ENCODE measurements around the gene AHSG.

AHSG gene

DNA sequence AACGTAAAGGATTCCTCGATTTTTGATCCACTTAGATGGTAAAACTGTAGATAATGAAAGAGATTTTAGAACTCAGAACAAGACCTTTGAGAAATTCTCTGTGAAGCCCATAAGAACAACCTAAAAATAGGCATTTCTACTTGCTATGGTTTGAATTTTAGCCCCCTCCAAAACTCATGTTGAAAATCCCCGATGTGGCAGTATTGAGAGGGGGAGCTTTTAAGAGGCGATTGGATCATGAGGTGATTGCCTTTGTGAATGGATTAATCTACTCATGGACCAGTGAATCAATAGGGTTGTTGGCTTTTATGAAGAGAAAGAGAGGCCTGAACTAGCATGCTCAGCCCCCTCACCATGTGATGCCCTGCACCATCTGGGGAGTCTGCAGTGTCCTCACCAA lies 20.2 kb upstream of the AHSG start:
- FAIRE-seq (no peak), DNase-seq (ENCODE audit: low spot score) (no peak)

DNA sequence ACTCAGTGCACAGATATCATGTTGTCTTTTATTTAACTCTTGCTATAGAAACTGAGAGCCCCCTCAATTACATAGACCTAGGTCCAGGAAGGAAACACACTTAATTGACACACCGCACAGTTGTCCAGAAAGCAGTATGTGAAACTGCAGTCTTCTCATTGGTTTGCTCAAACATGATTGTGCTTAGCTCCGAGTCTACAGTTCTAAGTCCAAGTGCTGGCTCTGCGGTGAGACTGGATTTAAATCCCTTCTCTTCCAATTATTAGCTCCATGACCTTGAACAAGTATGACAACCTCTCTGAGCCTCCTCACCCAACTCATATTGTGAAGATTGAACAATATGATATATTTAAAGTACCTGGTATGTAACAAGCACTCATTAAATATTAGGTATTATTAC lies 19.0 kb upstream of the AHSG start:
- DNase-seq (ENCODE audit: low spot score) (no peak), FAIRE-seq (no peak)

GRCh38 chr3:186594591-186595113 lies 18.2 kb upstream of the AHSG start:
- no peak for DNase-seq (ENCODE audit: low spot score)

GRCh38 chr3:186596568-186597287 lies 16.1 kb upstream of the AHSG start:
- DNase-seq (ENCODE audit: low spot score) (no peak), FAIRE-seq (no peak)

More at GRCh38 chr3:186594591-186595113, 18.2 kb upstream of the AHSG start:
- no peak for FAIRE-seq

GRCh38 chr3:186598108-186598784 lies 14.6 kb upstream of the AHSG start:
- DNase-seq (ENCODE audit: low spot score) (peak; percentile 91), FAIRE-seq (peak; percentile 82)

DNA sequence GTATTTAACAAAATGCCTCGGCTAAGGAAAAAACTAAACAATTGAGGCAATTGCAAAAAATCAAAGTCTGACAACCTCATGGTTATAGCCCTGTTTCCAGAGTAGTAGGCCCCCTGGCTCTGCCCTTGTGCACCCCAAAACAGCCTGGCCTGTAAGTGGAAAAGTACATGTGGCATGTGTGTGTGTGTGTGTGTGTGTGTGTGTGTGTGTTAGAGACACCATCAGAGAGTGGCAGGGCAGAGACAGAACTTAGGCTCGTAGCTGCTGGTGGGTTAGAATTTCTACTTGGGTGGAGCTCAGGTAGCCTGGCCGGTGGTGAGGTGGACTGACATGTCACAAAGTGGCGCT lies 14.1 kb upstream of the AHSG start:
- DNase-seq (ENCODE audit: low spot score) (no peak), FAIRE-seq (no peak)

DNA sequence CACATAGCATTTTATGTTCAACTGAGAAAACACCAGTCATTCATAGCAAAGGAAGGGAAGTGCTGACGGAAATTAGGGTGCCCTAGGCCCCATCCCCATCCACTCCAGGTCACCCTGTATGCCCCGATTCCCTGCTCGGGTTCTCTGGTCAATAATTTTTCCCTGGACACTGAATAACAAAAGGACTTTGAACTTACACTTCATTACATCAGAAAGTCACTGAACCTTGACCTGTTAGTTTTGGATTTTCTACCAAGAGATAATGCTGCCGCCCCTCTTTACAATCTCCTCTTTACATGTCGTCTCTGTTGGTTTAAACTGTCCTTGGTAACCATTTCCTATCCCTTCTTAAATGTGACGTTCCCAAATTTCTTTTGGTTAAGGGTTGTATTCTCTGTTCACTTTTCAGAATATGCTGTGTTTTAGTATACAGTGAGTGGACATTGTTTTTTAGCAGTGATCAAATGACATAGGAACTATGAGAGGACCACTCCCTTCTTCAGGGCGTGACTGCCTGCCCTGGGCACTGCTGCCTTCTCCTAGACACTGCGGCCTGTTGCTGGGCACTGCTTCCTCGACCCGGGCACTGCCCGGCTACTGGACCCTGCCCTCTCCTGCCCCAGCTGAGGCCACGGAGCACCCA lies 13.6 kb upstream of the AHSG start:
- FAIRE-seq (no peak), DNase-seq (ENCODE audit: low spot score) (peak; percentile 17)

DNA sequence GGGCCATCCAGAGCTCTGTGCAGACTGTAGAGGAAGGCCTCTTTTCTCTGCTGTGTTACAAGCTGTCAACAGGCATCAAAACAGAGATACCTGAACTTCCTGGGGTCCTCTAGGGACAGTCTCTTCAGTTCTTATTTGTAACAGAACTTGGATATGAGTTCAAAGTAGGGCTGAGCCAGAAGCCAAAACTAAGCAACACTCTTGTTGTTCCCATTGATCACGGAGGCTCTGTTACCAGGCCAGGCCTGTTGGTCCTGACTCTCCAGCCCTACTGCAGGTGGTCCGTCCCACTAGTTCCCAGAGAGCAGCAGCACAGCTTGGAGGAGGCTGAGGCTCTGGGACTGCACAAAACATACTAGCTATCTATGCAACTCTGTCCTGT lies 13.1 kb upstream of the AHSG start:
- no peak for DNase-seq (ENCODE audit: low spot score)
- no peak for FAIRE-seq

DNA sequence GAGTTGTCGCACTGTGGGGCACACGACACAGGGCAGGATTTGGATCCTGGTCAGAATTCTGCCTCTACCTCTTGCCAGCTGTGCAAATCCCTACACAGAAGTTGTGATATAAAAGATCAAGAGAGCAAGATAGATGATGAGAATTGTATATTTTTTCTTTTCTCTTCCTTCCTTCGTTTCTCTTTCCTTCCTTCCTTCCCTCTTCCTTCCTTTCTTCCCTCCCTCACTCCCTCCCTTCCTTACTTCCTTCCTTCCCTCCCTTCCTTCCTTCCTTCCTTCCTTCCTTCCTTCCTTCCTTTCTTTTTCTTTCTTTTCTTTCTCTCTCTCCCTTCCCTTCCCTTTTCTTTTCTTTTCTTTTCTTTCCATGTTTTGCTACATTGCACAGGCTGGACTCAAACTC lies 12.0 kb upstream of the AHSG start:
- DNase-seq (ENCODE audit: low spot score): no peak
- FAIRE-seq: no peak

GRCh38 chr3:186603159-186603558 lies 9.7 kb upstream of the AHSG start:
- FAIRE-seq (no peak), DNase-seq (ENCODE audit: low spot score) (no peak)

- FAIRE-seq: no peak
- DNase-seq (ENCODE audit: low spot score): no peak
Observed at GRCh38 chr3:186605078-186605477, 7.8 kb upstream of the AHSG start.

- DNase-seq (ENCODE audit: low spot score) (no peak), FAIRE-seq (no peak)
Observed at GRCh38 chr3:186605561-186606545, 7.0 kb upstream of the AHSG start.

DNA sequence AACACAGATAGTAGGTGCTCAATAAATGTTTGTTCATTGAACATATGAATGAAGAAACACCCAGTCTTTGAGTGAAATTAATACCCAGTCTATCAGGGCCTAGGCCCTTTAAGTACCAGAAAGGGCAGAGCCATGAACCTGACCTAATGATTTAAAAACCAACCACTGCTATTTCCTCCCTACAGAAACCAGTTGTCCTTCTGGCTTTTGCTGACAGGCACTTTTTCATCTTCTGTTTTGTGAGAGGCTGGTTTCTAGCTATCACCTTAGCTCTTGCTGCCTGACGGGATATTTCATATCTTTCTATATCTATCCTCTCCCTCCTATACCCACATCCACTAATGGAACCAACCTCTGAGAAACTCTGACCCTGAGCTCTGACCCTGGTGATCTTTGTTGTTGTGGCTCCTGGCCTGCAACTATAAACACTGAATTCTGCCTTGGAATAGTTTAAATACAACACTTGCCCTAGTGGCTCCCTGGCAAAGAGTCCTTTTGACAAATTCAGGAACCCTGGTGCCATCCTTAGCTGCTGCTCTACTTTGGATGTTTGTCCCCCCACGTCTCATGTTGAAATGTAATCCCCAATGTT lies 4.1 kb upstream of the AHSG start:
- no peak for DNase-seq (ENCODE audit: low spot score)
- no peak for FAIRE-seq

DNA sequence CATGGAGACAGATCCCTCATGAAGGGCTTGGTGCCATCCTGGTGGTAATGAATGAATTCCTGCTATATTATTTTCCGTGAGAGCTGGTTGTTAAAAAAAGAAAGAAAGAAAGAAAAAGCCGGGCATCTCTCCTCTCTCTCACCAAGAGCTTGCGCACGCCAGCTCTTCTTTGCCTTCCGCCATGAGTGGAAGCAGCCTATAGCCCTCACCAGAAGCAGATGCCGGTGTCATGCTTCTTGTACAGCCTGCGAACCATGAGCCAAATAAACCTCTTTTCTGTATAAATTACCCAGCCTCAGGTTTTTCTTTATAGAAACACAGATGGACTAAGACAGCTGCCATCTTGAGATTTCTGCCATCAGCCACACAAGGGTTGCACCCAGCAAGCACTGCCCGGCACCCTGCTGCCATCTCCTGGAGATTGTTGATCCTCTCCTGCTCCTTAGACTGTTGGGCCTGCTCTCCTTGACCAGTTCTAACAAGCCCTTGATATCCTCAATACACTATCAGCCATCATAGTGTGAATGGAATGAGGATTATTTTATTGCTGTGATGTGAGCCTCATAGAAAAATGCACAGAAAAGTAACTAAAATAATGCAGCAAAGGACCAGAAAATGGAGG lies 3.5 kb upstream of the AHSG start:
- peak; percentile 16 for DNase-seq (ENCODE audit: low spot score)
- FAIRE-seq: no peak

DNA sequence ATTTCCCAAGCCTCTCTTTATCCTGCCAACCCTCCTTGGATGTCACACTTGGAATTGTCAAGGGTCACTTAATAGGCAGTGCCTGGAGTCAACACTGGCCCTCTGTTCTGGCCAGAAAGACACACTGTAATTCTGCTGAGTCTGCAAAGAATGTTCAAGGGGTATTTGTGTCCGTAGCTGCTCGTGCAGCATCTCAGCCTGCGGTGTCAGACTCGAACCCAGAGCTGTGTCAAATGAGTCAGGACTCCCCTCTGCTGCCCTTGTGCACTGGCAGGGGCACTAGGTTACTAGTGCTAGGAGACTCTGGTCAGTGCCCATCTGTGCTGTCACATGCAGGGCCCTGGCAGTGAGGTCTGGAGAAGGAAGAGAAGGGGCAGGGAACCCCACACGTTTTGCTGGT lies 795 bp upstream of the AHSG start:
- FAIRE-seq (no peak), DNase-seq (ENCODE audit: low spot score) (no peak)

DNA sequence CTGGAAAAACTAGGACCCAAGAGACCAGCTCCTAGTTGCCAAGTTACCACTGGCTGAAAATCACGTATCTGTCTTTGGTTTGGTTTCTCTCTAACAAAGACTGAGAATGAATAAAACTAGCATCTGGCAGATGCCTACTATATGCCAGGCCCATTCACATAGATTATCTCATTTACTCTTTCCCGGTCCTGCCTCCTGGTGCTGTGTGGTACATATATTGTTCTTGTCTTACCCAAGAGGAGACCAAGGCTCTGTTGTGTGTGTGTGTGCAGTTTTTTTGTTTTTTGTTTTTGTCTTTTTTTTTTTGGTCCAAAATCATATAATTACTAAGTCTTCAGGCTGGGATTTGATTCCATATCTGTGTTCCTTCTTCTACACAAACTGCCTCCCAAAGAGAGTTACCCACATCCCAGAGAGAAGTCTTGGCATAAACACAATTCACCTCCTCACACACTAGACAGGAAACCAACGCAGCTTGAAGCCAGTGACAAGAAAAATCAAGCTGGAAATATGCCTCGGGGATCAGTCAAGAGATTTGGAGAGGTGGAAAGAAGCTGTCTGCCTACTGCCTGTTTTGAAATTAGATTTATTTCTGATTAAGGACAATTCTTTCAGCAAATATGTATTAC lies 891 bp downstream of the AHSG start:
- FAIRE-seq (no peak), DNase-seq (ENCODE audit: low spot score) (no peak)

DNA sequence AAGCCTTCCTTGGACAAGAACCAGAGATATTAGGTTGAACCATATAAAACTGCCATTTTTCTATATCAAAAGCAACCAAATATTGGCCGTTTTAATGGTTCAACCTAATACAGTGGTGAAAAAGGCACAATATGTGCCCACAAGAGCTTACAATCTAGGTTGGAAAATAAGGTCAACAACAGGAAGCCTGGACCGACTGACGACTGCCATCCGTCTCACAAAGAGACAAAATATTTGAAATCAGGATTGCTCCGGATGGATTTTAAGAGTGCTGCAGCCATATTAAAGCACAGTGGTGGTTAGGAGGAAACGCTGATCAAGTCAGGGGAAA lies 1.4 kb downstream of the AHSG start:
- FAIRE-seq (no peak), DNase-seq (ENCODE audit: low spot score) (no peak)

DNA sequence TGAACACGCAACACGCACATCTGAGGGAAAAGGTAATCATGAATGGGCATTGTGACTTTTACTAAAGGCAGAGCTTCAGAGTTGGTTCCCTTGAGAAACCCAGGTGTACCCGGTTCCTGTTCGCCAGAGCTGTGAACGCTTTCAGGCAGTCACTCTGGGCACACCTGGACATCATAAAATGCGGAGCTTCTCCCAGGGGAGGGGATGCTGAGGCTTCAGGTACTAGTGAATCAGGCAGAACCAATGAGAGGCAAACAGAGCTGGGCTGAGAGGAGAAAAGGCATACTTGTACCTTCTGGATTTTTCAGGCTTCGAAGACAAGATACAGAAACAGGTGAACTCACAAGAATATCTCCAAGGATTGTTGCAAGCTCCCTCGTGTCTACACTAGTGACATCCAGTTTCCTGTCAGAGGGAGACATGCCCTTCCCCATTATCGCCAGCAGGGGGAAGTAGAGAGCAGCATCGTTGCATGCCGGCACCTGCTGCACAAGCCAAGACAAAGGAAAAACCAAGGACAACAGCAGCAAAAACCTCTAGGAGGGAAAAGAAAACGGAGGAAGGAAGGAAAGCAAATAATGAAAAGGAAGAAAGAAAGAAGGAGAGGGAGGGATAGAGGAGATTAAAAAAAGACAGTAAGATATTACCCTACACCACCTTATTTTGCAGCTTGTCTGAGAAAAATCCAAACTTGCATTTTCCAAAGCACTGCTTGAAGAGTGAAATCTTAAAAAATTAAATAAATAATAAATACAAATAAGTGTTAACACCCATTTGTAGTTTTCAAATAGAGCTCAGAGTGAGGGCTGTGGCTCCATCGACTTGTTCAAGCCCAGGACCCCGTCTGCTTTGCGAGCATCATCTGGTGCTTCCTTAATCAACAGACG lies 2.0 kb downstream of the AHSG start:
- DNase-seq (ENCODE audit: low spot score) (peak; percentile 44), FAIRE-seq (peak; percentile 4)

DNA sequence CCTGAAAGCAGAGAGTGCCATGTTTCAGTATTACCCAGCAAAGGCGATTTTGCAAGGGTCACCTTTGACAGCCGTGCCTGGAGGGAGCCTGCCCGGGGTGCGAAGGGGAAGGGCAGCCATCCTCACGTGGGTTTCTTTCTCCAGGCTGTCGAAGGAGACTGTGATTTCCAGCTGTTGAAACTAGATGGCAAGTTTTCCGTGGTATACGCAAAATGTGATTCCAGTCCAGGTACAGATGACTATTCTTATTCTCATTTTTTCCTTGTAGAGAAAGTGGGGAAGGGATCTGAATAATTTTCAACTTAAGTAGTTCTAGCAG lies 3.4 kb downstream of the AHSG start:
- DNase-seq (ENCODE audit: low spot score) (no peak), FAIRE-seq (no peak)

All from RCC 7860 (cell line).